CMK (cell line): ENCODE results near the gene CCDC141.
"Not testable (repeated sequence)": the region's sequence is repeated elsewhere in the genome, so short reads cannot be mapped to it uniquely, and the experiment has no call there.

Source experiments
- DNase-seq: peaks from one replicate; pipeline ENCODE4 v3.0.0-alpha.2; 2010; ENCODE audit warnings: low read depth

Gene CCDC141

GRCh38 chr2:179044500-179044899 is 5.4 kb downstream of the CCDC141 start:
- no peak for DNase-seq

GRCh38 chr2:179037807-179038206 is 12.1 kb downstream of the CCDC141 start:
- DNase-seq = no peak

- DNase-seq = no peak
Observed at GRCh38 chr2:179036353-179036905, 13.5 kb downstream of the CCDC141 start.

- no peak for DNase-seq
Observed at GRCh38 chr2:179031731-179032408, 18.1 kb downstream of the CCDC141 start.

- DNase-seq = no peak
Observed at GRCh38 chr2:179024445-179024844, 25.5 kb downstream of the CCDC141 start.

- no peak for DNase-seq
Observed at GRCh38 chr2:179022685-179023084, 27.3 kb downstream of the CCDC141 start.

- DNase-seq = no peak
Observed at GRCh38 chr2:179021258-179021657, 28.7 kb downstream of the CCDC141 start.

- DNase-seq = no peak
Observed at GRCh38 chr2:179020156-179020750, 29.7 kb downstream of the CCDC141 start.

GRCh38 chr2:179019260-179019659 is 30.7 kb downstream of the CCDC141 start:
- no peak for DNase-seq

GRCh38 chr2:179017773-179018357 is 32.1 kb downstream of the CCDC141 start:
- DNase-seq = no peak

- not testable (repeated sequence) for DNase-seq
Observed at GRCh38 chr2:179014189-179014588, 35.7 kb downstream of the CCDC141 start.

GRCh38 chr2:179005976-179006375 is 44.0 kb downstream of the CCDC141 start:
- DNase-seq = no peak

GRCh38 chr2:178999476-178999875 is 50.5 kb downstream of the CCDC141 start:
- no peak for DNase-seq

GRCh38 chr2:178998539-178998938 is 51.4 kb downstream of the CCDC141 start:
- DNase-seq = no peak

GRCh38 chr2:178997477-178997876 is 52.5 kb downstream of the CCDC141 start:
- DNase-seq = no peak

- no peak for DNase-seq
Observed at GRCh38 chr2:178997067-178997466, 52.9 kb downstream of the CCDC141 start.

GRCh38 chr2:178994264-178994663 is 55.7 kb downstream of the CCDC141 start:
- DNase-seq = no peak

GRCh38 chr2:178993788-178994187 is 56.1 kb downstream of the CCDC141 start:
- no peak for DNase-seq

- DNase-seq = not testable (repeated sequence)
Observed at GRCh38 chr2:178992719-178993118, 57.2 kb downstream of the CCDC141 start.

GRCh38 chr2:178990533-178991241 is 59.2 kb downstream of the CCDC141 start:
- DNase-seq = no peak

GRCh38 chr2:178989424-178989823 is 60.5 kb downstream of the CCDC141 start:
- DNase-seq = not testable (repeated sequence)

GRCh38 chr2:178982652-178983051 is 67.3 kb downstream of the CCDC141 start:
- not testable (repeated sequence) for DNase-seq

GRCh38 chr2:178980815-178981214 is 69.1 kb downstream of the CCDC141 start:
- DNase-seq = no peak
